Peyer's patch (tissue), 4 donors: Measurements from ENCODE around the gene SOX6.

Experiments used
- CTCF ChIP-seq, 6 experiments: fragments of 450-650 bp in 4 of 6; fragments of 200-600 bp in 2 of 6; sonication (generic) in 1 of 6; IDR thresholded peaks; one replicate each; pipeline ENCODE4 v1.5.1; 2017 to 2019; ENCODE audit warnings: antibody characterized with exemption in 6 of 6, mild to moderate bottlenecking in 3 of 6, moderate library complexity in 1 of 6
- POLR2A ChIP-seq, 2 donors: fragments of 450-650 bp; IDR thresholded peaks; one replicate each; pipeline ENCODE4 v1.5.1; 2017; ENCODE audit warnings: antibody characterized with exemption in 2 of 2, mild to moderate bottlenecking in 2 of 2, moderate library complexity in 2 of 2

- TF ChIP-seq POLR2A (IDR thresholded peaks at IDR 0.05): no peak
- TF ChIP-seq CTCF (IDR thresholded peaks at IDR 0.05): no peak
These were observed 60.1 kb downstream of the SOX6 start for GRCh38 chr11:16296273-16296672.
